CD4-positive, alpha-beta T cell (primary cell): ENCODE results near the gene SLC39A6. TPM values are rescaled to one million over a fixed set of nuclear protein-coding genes. Genes with fewer than 3 reads are reported as not detected.
"Not testable (repeated sequence)": the region's sequence is repeated elsewhere in the genome, so short reads cannot be mapped to it uniquely, and the experiment has no call there.

Experiments
- ATAC-seq: fragments of 200-7000 bp; cut with Tn5 transposase; one replicate; pipeline ENCODE4 v1.10.0; 2022; ENCODE audit warnings: mild to moderate bottlenecking; ENCODE audit not compliant: poor library complexity
- CTCF ChIA-PET: fragments of 350-600 bp; sonication (Branson Sonifier 250); formaldehyde crosslinking; loops from one replicate; lab custom pipeline; 2021; ENCODE audit warnings: antibody characterized with exemption, inconsistent platforms; lab: Charles Lee
- POLR2A ChIA-PET: fragments of 350-600 bp; sonication (Branson Sonifier 250); formaldehyde crosslinking; loops from one replicate; lab custom pipeline; 2021; ENCODE audit warnings: antibody characterized with exemption, inconsistent platforms; lab: Charles Lee
- DNase-seq, 14 experiments: peaks; one replicate each; pipeline ENCODE4 v3.0.0-alpha.2; 2013 to 2020; ENCODE audit warnings: mixed read lengths in 2 of 14
- H3K27ac ChIP-seq, 2 donors: one replicate each; pipeline versions ENCODE4 v1.5.1 to v1.7.0; 2013; ENCODE audit warnings: low read length in 2 of 2, low read depth in 1 of 2, mild to moderate bottlenecking in 1 of 2
- H3K27me3 ChIP-seq, 2 experiments: 1 replicate in 1 of 2; 2 replicates in 1 of 2; pipeline versions ENCODE4 v1.6.1 to v1.7.0; 2013; ENCODE audit warnings: low read length in 2 of 2, control low read depth in 1 of 2, mild to moderate bottlenecking in 1 of 2, moderate library complexity in 1 of 2; ENCODE audit not compliant: insufficient read depth in 2 of 2, control insufficient read depth in 1 of 2
- H3K36me3 ChIP-seq: one replicate; pipeline ENCODE4 v1.6.1; 2013; ENCODE audit warnings: low read length, control low read depth; ENCODE audit not compliant: insufficient read depth
- H3K4me1 ChIP-seq: one replicate; pipeline ENCODE4 v1.6.1; 2013; ENCODE audit warnings: low read length, control low read depth; ENCODE audit not compliant: insufficient read depth
- H3K4me3 ChIP-seq: one replicate; pipeline ENCODE4 v1.5.1; 2013; ENCODE audit warnings: mild to moderate bottlenecking, low read length, moderate library complexity
- H3K9me3 ChIP-seq, 2 experiments: 1 replicate in 1 of 2; 2 replicates in 1 of 2; pipeline versions ENCODE4 v1.6.1 to v1.7.0; 2013; ENCODE audit warnings: low read length in 2 of 2, mild to moderate bottlenecking in 2 of 2, control low read depth in 1 of 2, moderate library complexity in 1 of 2; ENCODE audit not compliant: control insufficient read depth in 1 of 2, insufficient read depth in 1 of 2
- H3K27ac Mint-ChIP-seq: one replicate; pipeline ENCODE4 v1.8.0; 2020; ENCODE audit warnings: mixed read lengths
- H3K27me3 Mint-ChIP-seq: one replicate; pipeline ENCODE4 v1.8.0; 2021; ENCODE audit warnings: mixed read lengths
- H3K36me3 Mint-ChIP-seq: one replicate; pipeline ENCODE4 v1.8.0; 2021; ENCODE audit warnings: low read depth, mixed read lengths
- H3K4me1 Mint-ChIP-seq: one replicate; pipeline ENCODE4 v1.8.0; 2021; ENCODE audit warnings: low read depth, mixed read lengths
- H3K4me3 Mint-ChIP-seq: one replicate; pipeline ENCODE4 v1.8.0; 2020; ENCODE audit warnings: mild to moderate bottlenecking, mixed read lengths
- H3K9me3 Mint-ChIP-seq: one replicate; pipeline ENCODE4 v1.8.0; 2020; ENCODE audit warnings: mixed read lengths
- CTCF ChIP-seq: fragments of 200-600 bp; IDR thresholded peaks from one replicate; pipeline ENCODE4 v1.8.0; 2022; ENCODE audit warnings: antibody characterized with exemption, mild to moderate bottlenecking
- intact Hi-C, 2 experiments: fragments of 100-400 bp; cut with DNase I in 1 of 2; cut with micrococcal nuclease in 1 of 2; formaldehyde crosslinking; loops; one replicate each; pipeline versions ENCODE4 v1.15.1 to v1.9.0; 2023 to 2025; cut with DNase I, micrococcal nuclease
- total RNA-seq, 174 experiments: library from RNA in 2 of 174; stranded (reverse) in 2 of 174; gene quantifications; one replicate each; pipeline ENCODE4 v1.2.3 and lab custom pipeline; 2021 to 2026

Gene SLC39A6
- total RNA-seq, 2 experiments from 2014 or later, result 10.6 to 11.0 TPM

GRCh38 chr18:36176177-36176584 is 47.0 kb upstream of the SLC39A6 start:
- H3K4me1 ChIP-seq, result peaks cover 7% of the 10 kb centered on the region
- H3K27ac ChIP-seq, result no peak overlapping the region
- no peak for ATAC-seq
- no peaks in the 10 kb centered on the region for H3K27me3 ChIP-seq
- CTCF ChIA-PET, result no interaction called here
- DNase-seq, result no peak
- H3K36me3 ChIP-seq, result peaks cover 62% of the 10 kb centered on the region
- H3K9me3 Mint-ChIP-seq, result no peaks in the 10 kb centered on the region
- TF ChIP-seq CTCF, result no peak
- intact Hi-C loops, result no loop called here
- POLR2A ChIA-PET, result no interaction called here
- H3K27ac Mint-ChIP-seq, result no peak overlapping the region
- H3K36me3 Mint-ChIP-seq, result peaks cover 59% of the 10 kb centered on the region
- H3K9me3 ChIP-seq, result no peaks in the 10 kb centered on the region
- no peak overlapping the region for H3K4me3 ChIP-seq
- peaks cover 6% of the 10 kb centered on the region for H3K4me1 Mint-ChIP-seq
- H3K27me3 Mint-ChIP-seq, result no peaks in the 10 kb centered on the region
- H3K4me3 Mint-ChIP-seq, result no peak overlapping the region

- H3K27ac Mint-ChIP-seq, result no peak overlapping the region
- no peak for DNase-seq
- H3K4me1 Mint-ChIP-seq, result peaks cover 5% of the 10 kb centered on the region
- Histone ChIP-seq H3K4me1 (peaks cover 7% of the 10 kb centered on the region), H3K27me3 (no peaks in the 10 kb centered on the region), H3K27ac (no peak overlapping the region), H3K36me3 (peaks cover 69% of the 10 kb centered on the region), H3K4me3 (no peak overlapping the region), H3K9me3 (no peaks in the 10 kb centered on the region)
- H3K27me3 Mint-ChIP-seq, result no peaks in the 10 kb centered on the region
- no peaks in the 10 kb centered on the region for H3K9me3 Mint-ChIP-seq
- H3K36me3 Mint-ChIP-seq, result peaks cover 66% of the 10 kb centered on the region
- TF ChIP-seq CTCF, result no peak
- no peak for ATAC-seq
- ChIA-PET POLR2A (no interaction called here), CTCF (no interaction called here)
- H3K4me3 Mint-ChIP-seq, result no peak overlapping the region
- intact Hi-C loops, result no loop called here
Measured at GRCh38 chr18:36175481-36175880, 46.3 kb upstream of the SLC39A6 start.

GRCh38 chr18:36169938-36170337 is 40.8 kb upstream of the SLC39A6 start:
- intact Hi-C loops, result no loop called here
- ATAC-seq (no peak), DNase-seq (no peak)
- H3K4me1 ChIP-seq, result no peaks in the 10 kb centered on the region
- Mint-ChIP-seq H3K4me1 (no peaks in the 10 kb centered on the region), H3K4me3 (no peak overlapping the region), H3K27ac (no peak overlapping the region), H3K27me3 (no peaks in the 10 kb centered on the region), H3K9me3 (no peaks in the 10 kb centered on the region), H3K36me3 (peaks cover 89% of the 10 kb centered on the region)
- H3K27ac ChIP-seq, result no peak overlapping the region
- POLR2A ChIA-PET, result no interaction called here
- no peaks in the 10 kb centered on the region for H3K9me3 ChIP-seq
- H3K36me3 ChIP-seq, result peaks cover 85% of the 10 kb centered on the region
- H3K4me3 ChIP-seq, result no peak overlapping the region
- no peak for TF ChIP-seq CTCF
- CTCF ChIA-PET, result no interaction called here
- H3K27me3 ChIP-seq, result no peaks in the 10 kb centered on the region

GRCh38 chr18:36168296-36168695 is 39.2 kb upstream of the SLC39A6 start:
- intact Hi-C loops, DNase-seq, H3K4me1 ChIP-seq, CTCF ChIA-PET, H3K9me3 ChIP-seq, ATAC-seq, POLR2A ChIA-PET, H3K4me1 Mint-ChIP-seq, H3K27ac ChIP-seq, H3K9me3 Mint-ChIP-seq, H3K27me3 ChIP-seq, H3K4me3 ChIP-seq, H3K27me3 Mint-ChIP-seq: not testable (repeated sequence)
- Mint-ChIP-seq H3K36me3 (peaks cover 91% of the 10 kb centered on the region), H3K27ac (peak overlapping the region; percentile 58), H3K4me3 (peak overlapping the region; percentile 38)
- H3K36me3 ChIP-seq, result peaks cover 86% of the 10 kb centered on the region
